ENCODE measurements around the gene SNAI1.

SNAI1 gene

GRCh38 chr20:50037575-50037974 is 54.8 kb downstream of the SNAI1 start:
- TF ChIP-seq, protein P1, sequence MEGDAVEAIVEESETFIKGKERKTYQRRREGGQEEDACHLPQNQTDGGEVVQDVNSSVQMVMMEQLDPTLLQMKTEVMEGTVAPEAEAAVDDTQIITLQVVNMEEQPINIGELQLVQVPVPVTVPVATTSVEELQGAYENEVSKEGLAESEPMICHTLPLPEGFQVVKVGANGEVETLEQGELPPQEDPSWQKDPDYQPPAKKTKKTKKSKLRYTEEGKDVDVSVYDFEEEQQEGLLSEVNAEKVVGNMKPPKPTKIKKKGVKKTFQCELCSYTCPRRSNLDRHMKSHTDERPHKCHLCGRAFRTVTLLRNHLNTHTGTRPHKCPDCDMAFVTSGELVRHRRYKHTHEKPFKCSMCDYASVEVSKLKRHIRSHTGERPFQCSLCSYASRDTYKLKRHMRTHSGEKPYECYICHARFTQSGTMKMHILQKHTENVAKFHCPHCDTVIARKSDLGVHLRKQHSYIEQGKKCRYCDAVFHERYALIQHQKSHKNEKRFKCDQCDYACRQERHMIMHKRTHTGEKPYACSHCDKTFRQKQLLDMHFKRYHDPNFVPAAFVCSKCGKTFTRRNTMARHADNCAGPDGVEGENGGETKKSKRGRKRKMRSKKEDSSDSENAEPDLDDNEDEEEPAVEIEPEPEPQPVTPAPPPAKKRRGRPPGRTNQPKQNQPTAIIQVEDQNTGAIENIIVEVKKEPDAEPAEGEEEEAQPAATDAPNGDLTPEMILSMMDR (IDR thresholded peaks at IDR 0.05; ENCODE audit: low read depth, low read length): no peak
- no peak overlapping the region for H3K4me3 ChIP-seq (ENCODE audit: low read depth, low read length)

- TF ChIP-seq, protein P1 (IDR thresholded peaks at IDR 0.05; ENCODE audit: low read depth, low read length): no peak
- no peak overlapping the region for H3K4me3 ChIP-seq (ENCODE audit: low read depth, low read length)
Measured at GRCh38 chr20:50038169-50038568, 55.4 kb downstream of the SNAI1 start.
